ENCODE measurements around the gene TUNAR.

Gene TUNAR

DNA sequence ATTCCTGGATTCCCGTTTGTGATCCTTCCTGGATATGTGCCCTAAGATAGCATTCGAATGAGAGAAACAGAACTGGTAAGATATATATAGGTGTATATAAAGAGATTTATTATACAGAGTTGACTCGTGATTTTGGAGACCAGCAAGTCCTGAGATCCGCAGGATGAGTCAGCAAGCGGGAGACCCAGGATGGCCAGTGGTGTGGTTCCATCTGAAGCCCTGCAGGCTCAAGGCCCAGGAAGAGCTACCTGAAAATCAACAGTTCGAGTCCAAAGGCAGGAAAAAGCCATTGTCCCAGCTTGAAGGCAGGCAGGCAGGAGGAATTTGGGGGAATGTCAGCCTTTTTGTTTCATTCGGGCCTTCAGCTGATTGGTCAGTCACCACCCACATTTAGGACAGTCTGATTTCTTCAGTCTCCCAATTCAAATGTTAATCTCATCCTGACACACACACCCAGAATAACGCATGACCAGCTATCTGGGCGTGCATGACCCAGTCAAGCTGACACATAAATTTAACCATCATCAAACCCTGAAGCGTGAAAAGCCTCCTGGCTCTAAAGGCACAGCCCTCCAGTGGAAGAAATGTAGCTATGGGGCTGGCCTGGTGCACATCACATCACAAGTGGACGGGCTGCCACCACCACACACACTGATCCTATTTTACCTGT lies 44.3 kb downstream of the TUNAR start:
- DNase-seq = no peak
- TF ChIP-seq, protein P1, sequence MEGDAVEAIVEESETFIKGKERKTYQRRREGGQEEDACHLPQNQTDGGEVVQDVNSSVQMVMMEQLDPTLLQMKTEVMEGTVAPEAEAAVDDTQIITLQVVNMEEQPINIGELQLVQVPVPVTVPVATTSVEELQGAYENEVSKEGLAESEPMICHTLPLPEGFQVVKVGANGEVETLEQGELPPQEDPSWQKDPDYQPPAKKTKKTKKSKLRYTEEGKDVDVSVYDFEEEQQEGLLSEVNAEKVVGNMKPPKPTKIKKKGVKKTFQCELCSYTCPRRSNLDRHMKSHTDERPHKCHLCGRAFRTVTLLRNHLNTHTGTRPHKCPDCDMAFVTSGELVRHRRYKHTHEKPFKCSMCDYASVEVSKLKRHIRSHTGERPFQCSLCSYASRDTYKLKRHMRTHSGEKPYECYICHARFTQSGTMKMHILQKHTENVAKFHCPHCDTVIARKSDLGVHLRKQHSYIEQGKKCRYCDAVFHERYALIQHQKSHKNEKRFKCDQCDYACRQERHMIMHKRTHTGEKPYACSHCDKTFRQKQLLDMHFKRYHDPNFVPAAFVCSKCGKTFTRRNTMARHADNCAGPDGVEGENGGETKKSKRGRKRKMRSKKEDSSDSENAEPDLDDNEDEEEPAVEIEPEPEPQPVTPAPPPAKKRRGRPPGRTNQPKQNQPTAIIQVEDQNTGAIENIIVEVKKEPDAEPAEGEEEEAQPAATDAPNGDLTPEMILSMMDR (IDR thresholded peaks at IDR 0.05) = no peak
- Mint-ChIP-seq H3K36me3 (ENCODE audit: low read depth) (no peaks in the 10 kb centered on the region), H3K27ac (peak overlapping the region; percentile 70), H3K9me3 (no peaks in the 10 kb centered on the region), H3K27me3 (ENCODE audit: low read depth, poor library complexity) (peaks cover 6% of the 10 kb centered on the region), H3K4me1 (peaks cover 6% of the 10 kb centered on the region), H3K4me3 (no peak overlapping the region)

DNA sequence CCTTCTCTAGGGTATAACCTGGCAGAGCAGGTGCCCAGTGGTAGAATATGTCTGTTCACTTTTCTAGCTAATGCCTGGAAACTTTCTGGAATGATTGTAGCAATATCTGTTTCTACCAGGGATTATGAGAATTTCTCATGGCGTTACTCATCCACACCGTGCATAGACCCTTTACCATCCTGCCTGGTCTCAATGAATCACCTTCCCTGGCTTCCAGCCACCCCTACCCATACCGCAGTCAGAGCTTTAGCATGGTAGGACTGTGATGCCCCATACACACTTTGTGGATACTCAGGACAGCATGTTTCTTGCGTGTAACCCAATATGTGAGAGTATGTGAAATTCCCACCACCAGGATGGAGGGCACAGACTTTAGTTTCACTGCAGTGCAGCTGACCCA lies 45.4 kb downstream of the TUNAR start:
- no peak for DNase-seq
- H3K4me3 Mint-ChIP-seq = no peak overlapping the region
- H3K36me3 Mint-ChIP-seq (ENCODE audit: low read depth) = no peaks in the 10 kb centered on the region
- H3K9me3 Mint-ChIP-seq = no peaks in the 10 kb centered on the region
- H3K4me1 Mint-ChIP-seq = peaks cover 6% of the 10 kb centered on the region
- H3K27me3 Mint-ChIP-seq (ENCODE audit: low read depth, poor library complexity) = peaks cover 9% of the 10 kb centered on the region
- H3K27ac Mint-ChIP-seq = no peak overlapping the region
- TF ChIP-seq, protein P1 (IDR thresholded peaks at IDR 0.05) = no peak

DNA sequence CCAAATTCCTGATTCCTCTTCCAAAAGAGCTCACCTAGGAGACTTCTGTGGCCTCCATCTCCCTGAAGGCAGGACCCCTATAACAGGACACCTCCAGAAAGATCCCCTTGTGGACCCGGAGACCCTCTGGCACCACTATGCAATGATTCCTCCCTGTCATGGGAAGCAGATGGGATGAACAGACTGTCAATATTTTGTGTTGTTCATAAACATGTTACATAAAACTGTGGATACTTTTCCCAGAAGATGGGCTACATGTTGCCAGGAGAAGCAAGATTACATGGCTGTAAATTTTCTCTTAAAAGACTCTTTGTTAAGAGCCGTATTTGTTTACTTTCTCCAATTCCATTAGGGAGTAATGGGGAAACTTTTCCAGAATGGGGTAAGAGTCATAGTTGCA lies 52.1 kb downstream of the TUNAR start:
- Mint-ChIP-seq H3K36me3 (ENCODE audit: low read depth) (no peaks in the 10 kb centered on the region), H3K9me3 (no peaks in the 10 kb centered on the region), H3K27ac (no peak overlapping the region), H3K4me3 (no peak overlapping the region), H3K4me1 (no peaks in the 10 kb centered on the region), H3K27me3 (ENCODE audit: low read depth, poor library complexity) (peaks cover 16% of the 10 kb centered on the region)
- TF ChIP-seq, protein P1 (IDR thresholded peaks at IDR 0.05) = no peak
- no peak for DNase-seq

DNA sequence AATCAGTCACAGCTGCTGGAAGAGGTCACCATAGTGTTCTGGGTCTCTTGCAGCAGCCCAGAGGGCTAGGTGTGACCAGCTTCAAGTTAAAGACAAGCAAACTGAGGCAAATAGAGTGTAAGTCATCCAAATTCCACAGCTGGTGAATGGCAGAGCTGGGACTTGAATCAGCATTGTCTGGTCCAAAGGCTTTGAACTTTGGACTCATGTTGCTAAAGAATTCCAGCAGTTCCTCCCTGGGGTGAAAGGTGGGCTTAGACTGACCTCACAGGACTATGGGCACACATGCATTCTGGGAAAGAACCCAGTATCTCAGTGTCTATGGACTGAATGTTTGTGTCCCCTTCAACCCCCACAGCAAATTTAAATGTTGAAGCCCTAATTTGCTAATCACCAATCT lies 54.8 kb downstream of the TUNAR start:
- Mint-ChIP-seq H3K27me3 (ENCODE audit: low read depth, poor library complexity) (peaks cover 10% of the 10 kb centered on the region), H3K4me3 (no peak overlapping the region), H3K4me1 (no peaks in the 10 kb centered on the region), H3K36me3 (ENCODE audit: low read depth) (no peaks in the 10 kb centered on the region), H3K27ac (no peak overlapping the region), H3K9me3 (no peaks in the 10 kb centered on the region)
- TF ChIP-seq, protein P1 (IDR thresholded peaks at IDR 0.05) = no peak
- no peak for DNase-seq

GRCh38 chr14:95935228-95935822 lies 58.7 kb downstream of the TUNAR start:
- Mint-ChIP-seq H3K27ac (no peak overlapping the region), H3K27me3 (ENCODE audit: low read depth, poor library complexity) (peaks cover 12% of the 10 kb centered on the region), H3K4me3 (no peak overlapping the region), H3K9me3 (no peaks in the 10 kb centered on the region), H3K36me3 (ENCODE audit: low read depth) (no peaks in the 10 kb centered on the region), H3K4me1 (no peaks in the 10 kb centered on the region)
- TF ChIP-seq, protein P1 (IDR thresholded peaks at IDR 0.05) = no peak
- DNase-seq = peak; percentile 66

- Mint-ChIP-seq H3K4me3 (no peak overlapping the region), H3K36me3 (ENCODE audit: low read depth) (no peaks in the 10 kb centered on the region), H3K27ac (no peak overlapping the region), H3K27me3 (ENCODE audit: low read depth, poor library complexity) (peaks cover 12% of the 10 kb centered on the region), H3K4me1 (no peaks in the 10 kb centered on the region), H3K9me3 (no peaks in the 10 kb centered on the region)
- no peak for DNase-seq
- TF ChIP-seq, protein P1 (IDR thresholded peaks at IDR 0.05) = no peak
Observed at GRCh38 chr14:95936041-95936440, 59.4 kb downstream of the TUNAR start.
